Esophagus mucosa (tissue), 1 donor: ENCODE data around the gene SERP1. TPM values are rescaled to one million over a fixed set of nuclear protein-coding genes. Genes with fewer than 3 reads are reported as not detected.
A peak's percentile ranks its signal among the peaks of the same experiment; 100 is the strongest.
"Not testable (repeated sequence)": the region's sequence is repeated elsewhere in the genome, so short reads cannot be mapped to it uniquely, and the experiment has no call there.

Experiments
- ATAC-seq: fragments of 200-7000 bp; cut with Tn5 transposase; one replicate; pipeline ENCODE4 v1.9.1; 2020
- total RNA-seq: library from RNA; stranded (reverse); gene quantifications from one replicate; pipeline ENCODE4 v1.2.4, GENCODE V29; 2023
- donor health status: DM: yes; HTN: yes; CAD: no.

Gene SERP1
- total RNA-seq, 1 donor from 2014 or later = 55.5 TPM

GRCh38 chr3:150538324-150539208 lies 7.7 kb downstream of the SERP1 start:
- ATAC-seq = peak; percentile 56

GRCh38 chr3:150535204-150535603 lies 11.1 kb downstream of the SERP1 start:
- no peak for ATAC-seq

- no peak for ATAC-seq
Measured at GRCh38 chr3:150531775-150532174, 14.5 kb downstream of the SERP1 start.

- no peak for ATAC-seq
Measured at GRCh38 chr3:150528354-150528797, 17.9 kb downstream of the SERP1 start.

GRCh38 chr3:150527464-150528255 lies 18.6 kb downstream of the SERP1 start:
- no peak for ATAC-seq

GRCh38 chr3:150523538-150523937 lies 22.8 kb downstream of the SERP1 start:
- no peak for ATAC-seq

- ATAC-seq = no peak
Measured at GRCh38 chr3:150521463-150521862, 24.8 kb downstream of the SERP1 start.

GRCh38 chr3:150520408-150520807 lies 25.9 kb downstream of the SERP1 start:
- ATAC-seq = no peak

GRCh38 chr3:150519026-150519425 lies 27.3 kb downstream of the SERP1 start:
- ATAC-seq = peak; percentile 98

GRCh38 chr3:150515210-150515609 lies 31.1 kb downstream of the SERP1 start:
- peak; percentile 50 for ATAC-seq

- no peak for ATAC-seq
Measured at GRCh38 chr3:150511122-150511821, 35.0 kb downstream of the SERP1 start.

GRCh38 chr3:150509780-150510179 lies 36.5 kb downstream of the SERP1 start:
- no peak for ATAC-seq

- ATAC-seq = no peak
Measured at GRCh38 chr3:150508401-150508800, 37.9 kb downstream of the SERP1 start.

GRCh38 chr3:150504483-150504882 lies 41.8 kb downstream of the SERP1 start:
- ATAC-seq = no peak

- no peak for ATAC-seq
Measured at GRCh38 chr3:150503402-150504099, 42.7 kb downstream of the SERP1 start.

GRCh38 chr3:150500960-150501359 lies 45.3 kb downstream of the SERP1 start:
- not testable (repeated sequence) for ATAC-seq

GRCh38 chr3:150497956-150498355 lies 48.3 kb downstream of the SERP1 start:
- peak; percentile 59 for ATAC-seq

- no peak for ATAC-seq
Measured at GRCh38 chr3:150495563-150496168, 50.6 kb downstream of the SERP1 start.

GRCh38 chr3:150495149-150495548 lies 51.1 kb downstream of the SERP1 start:
- ATAC-seq = no peak

GRCh38 chr3:150494411-150494977 lies 51.8 kb downstream of the SERP1 start:
- no peak for ATAC-seq
